GM10248 (cell line): ENCODE measurements around the gene PRKCA.
A peak's percentile ranks its signal among the peaks of the same experiment; 100 is the strongest.

Experiments used
- CTCF ChIA-PET: fragments of 300-600 bp; sonication (Branson Sonifier 250); formaldehyde crosslinking; extraction: SDS; loops from one replicate; lab custom pipeline; 2021; ENCODE audit warnings: antibody characterized with exemption; lab: Yijun Ruan, JAX
- POLR2A ChIA-PET: fragments of 350-650 bp; sonication (Branson Sonifier 250); formaldehyde crosslinking; extraction: SDS; loops from one replicate; lab custom pipeline; 2020; ENCODE audit warnings: antibody characterized with exemption; lab: Yijun Ruan, JAX
- DNase-seq: peaks from one replicate; pipeline ENCODE4 v3.0.0; 2012; ENCODE audit errors: extremely low spot score
- CTCF ChIP-seq: IDR thresholded peaks from 2 replicates; pipeline ENCODE4 v1.5.1; 2012; ENCODE audit warnings: mild to moderate bottlenecking, low read depth; ENCODE audit errors: extremely low read depth, missing control alignments, control extremely low read depth

PRKCA gene

GRCh38 chr17:66713533-66714042 is 411.2 kb downstream of the PRKCA start:
- POLR2A ChIA-PET: no interaction called here
- peak; percentile 75 for DNase-seq
- CTCF ChIA-PET: interaction anchor here (1.3 to 2.2 kb wide), 6 partner anchors 9 to 268 kb away, joined by 3 to 8 read pairs (median 4); no protein-coding TSS in a partner anchor
- no peak for TF ChIP-seq CTCF

- ChIA-PET CTCF (interaction anchor here (0.9 to 2.2 kb wide), 12 partner anchors 9 to 444 kb away, joined by 3 to 8 read pairs (median 4); no protein-coding TSS in a partner anchor), POLR2A (no interaction called here)
- DNase-seq: no peak
- no peak for TF ChIP-seq CTCF
These were observed 411.9 kb downstream of the PRKCA start for GRCh38 chr17:66714046-66715023.

- POLR2A ChIA-PET: no interaction called here
- no peak for TF ChIP-seq CTCF
These were observed 412.8 kb downstream of the PRKCA start for GRCh38 chr17:66715076-66715675.

GRCh38 chr17:66715745-66716156 is 413.3 kb downstream of the PRKCA start:
- ChIA-PET CTCF (interaction anchor here (0.6 to 1.5 kb wide), 3 partner anchors 10 to 578 kb away, joined by 3 to 4 read pairs (median 3); no protein-coding TSS in a partner anchor), POLR2A (no interaction called here)
- TF ChIP-seq CTCF: peak; percentile 71
- DNase-seq: peak; percentile 70

More at GRCh38 chr17:66715076-66715675, 412.8 kb downstream of the PRKCA start:
- CTCF ChIA-PET: interaction anchor here (0.9 to 2.2 kb wide), 11 partner anchors 10 to 444 kb away, joined by 3 to 8 read pairs (median 3); no protein-coding TSS in a partner anchor
- no peak for DNase-seq

GRCh38 chr17:66716236-66717026 is 414.0 kb downstream of the PRKCA start:
- CTCF ChIA-PET: interaction anchor here (0.6 to 2.3 kb wide), 5 partner anchors 10 to 578 kb away, joined by 3 to 14 read pairs (median 4); no protein-coding TSS in a partner anchor
- POLR2A ChIA-PET: no interaction called here
- no peak for DNase-seq
- no peak for TF ChIP-seq CTCF
